HG03565 (cell line): ENCODE measurements around the gene ADIRF.
"Not testable (repeated sequence)": the region's sequence is repeated elsewhere in the genome, so short reads cannot be mapped to it uniquely, and the experiment has no call there.

ENCODE experiments used
- ATAC-seq: cut with Tn5 transposase; IDR thresholded peaks from one replicate; pipeline ENCODE4 v1.9.1; 2021; ENCODE audit warnings: mild to moderate bottlenecking, moderate library complexity; ENCODE audit not compliant: unreplicated experiment

ADIRF gene

GRCh38 chr10:86976362-86977056, 8.2 kb downstream of the ADIRF start:
- ATAC-seq: no peak

GRCh38 chr10:86978457-86978856, 10.2 kb downstream of the ADIRF start:
- not testable (repeated sequence) for ATAC-seq

GRCh38 chr10:86979296-86979818, 11.1 kb downstream of the ADIRF start:
- ATAC-seq: no peak

DNA sequence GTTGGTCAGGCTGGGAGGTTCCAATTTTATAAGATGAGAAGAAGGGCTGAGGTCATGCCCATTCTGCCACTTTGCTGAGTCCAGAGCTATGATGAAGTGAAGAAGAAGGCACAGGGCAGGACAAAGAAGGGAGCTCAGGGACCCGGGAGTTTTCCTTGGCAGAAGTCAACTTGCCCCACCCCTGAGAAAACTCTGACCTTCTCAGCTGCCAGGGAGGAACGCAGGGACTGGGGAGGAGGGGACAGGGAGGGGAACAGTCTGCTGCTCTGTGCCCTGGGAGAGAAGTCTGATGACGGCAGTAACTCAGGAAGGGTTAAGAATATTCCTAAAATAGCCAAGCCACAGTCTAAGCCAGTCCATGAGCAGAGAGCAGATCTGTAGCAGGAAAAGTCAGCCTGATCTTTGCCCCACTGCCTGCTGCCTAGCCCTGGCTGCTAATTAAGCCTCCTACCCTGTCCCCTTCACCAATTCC, 11.7 kb downstream of the ADIRF start:
- no peak for ATAC-seq

DNA sequence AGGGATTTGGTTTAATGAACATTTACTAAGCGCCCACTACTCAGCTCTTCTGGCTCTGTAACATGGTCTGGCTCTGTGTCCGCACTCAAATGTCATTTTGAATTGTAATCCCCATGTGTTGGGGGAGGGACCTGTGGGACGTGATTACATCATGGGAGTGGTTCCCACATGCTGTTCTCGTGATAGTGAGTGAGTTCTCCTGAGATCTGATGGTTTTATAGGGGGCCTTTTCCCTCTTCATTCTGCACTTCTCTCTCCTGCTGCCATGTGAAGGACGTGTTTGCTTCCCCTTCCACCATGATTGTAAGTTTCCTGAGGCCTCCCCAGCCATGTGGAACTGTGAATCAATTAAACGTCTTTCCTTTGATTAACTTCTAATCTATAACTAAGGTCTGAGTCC, 12.7 kb downstream of the ADIRF start:
- ATAC-seq: not testable (repeated sequence)

DNA sequence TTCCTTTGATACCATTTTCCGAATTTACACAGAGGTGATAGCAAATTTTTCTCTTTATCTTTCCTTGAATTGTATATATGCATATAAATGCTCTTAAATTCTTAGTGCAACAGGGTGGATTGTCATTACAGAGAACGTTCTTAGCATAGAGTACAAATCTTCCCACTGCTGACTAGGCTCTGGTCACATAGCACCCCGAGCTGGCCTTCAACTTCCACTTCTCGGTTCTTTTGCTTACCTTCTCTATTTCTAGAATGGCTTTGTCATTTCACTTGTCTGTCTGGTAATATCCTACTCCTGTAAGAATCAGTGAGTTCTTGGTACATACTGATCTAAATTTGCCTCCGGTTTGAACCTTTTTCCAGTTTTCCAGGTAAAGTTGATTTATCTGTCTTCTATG, 13.4 kb downstream of the ADIRF start:
- no peak for ATAC-seq

GRCh38 chr10:86984498-86984897, 16.2 kb downstream of the ADIRF start:
- not testable (repeated sequence) for ATAC-seq

DNA sequence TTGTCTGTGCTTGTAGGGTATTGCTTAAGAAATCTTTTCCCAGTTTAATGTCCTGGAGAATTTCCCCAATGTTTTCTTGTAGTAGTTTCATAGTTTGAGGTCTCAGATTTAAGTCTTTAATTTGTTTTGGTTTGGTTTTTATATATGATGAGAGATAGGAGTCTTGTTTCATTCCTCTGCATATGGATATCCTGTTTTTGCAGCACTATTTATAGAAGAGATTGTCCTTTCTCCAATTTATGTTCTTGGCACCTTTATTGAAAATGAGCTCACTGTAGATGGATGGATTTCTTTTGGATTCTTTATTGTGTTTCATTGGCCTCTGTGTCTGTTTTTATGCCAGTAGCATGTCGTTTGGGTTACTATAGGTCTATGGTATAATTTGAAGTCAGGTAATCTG, 20.2 kb downstream of the ADIRF start:
- no peak for ATAC-seq

GRCh38 chr10:86991362-86991761, 23.1 kb downstream of the ADIRF start:
- not testable (repeated sequence) for ATAC-seq

GRCh38 chr10:86992456-86992855, 24.2 kb downstream of the ADIRF start:
- no peak for ATAC-seq

DNA sequence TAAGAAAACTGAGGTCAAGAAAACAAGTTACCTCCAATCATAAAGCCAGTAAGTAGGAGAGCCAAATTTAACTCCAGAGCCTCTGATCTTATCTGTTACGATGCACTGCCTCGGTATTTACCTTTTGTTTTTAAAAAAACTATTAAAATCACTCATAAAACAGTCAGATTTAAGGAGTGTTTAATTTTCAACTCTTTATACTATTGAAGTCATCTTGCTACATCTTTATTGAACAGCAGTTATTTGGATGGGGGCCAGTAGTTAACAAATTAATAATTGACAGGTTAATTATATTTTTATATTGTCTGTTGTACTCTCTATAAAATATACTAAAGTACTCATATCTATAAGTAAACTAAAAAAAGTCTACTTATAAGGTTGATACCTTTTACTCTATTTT, 24.6 kb downstream of the ADIRF start:
- ATAC-seq: no peak

- ATAC-seq: not testable (repeated sequence)
Measured at GRCh38 chr10:86999802-87000403, 31.6 kb downstream of the ADIRF start.

DNA sequence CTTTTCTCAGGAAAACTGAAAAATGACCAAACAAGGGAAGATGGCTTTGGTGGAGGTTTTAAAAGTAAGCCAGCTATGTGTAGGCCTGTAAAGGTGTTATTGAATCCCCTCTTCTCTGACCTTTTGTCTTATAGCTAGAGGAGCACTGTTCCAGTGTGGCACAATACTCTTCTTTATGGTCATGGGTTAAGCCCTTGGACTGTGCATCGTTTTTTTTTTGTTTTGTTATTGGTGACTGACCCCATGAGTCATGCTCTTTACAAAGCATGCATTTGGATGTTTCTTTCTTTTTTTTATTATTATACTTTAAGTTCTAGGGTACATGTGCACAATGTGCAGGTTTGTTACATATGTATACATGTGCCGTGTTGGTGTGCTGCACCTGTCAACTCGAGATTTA, 32.2 kb downstream of the ADIRF start:
- no peak for ATAC-seq

- not testable (repeated sequence) for ATAC-seq
Measured at GRCh38 chr10:87007124-87007523, 38.8 kb downstream of the ADIRF start.

- ATAC-seq: not testable (repeated sequence)
Measured at GRCh38 chr10:87007674-87008073, 39.4 kb downstream of the ADIRF start.

GRCh38 chr10:87008303-87008702, 40.0 kb downstream of the ADIRF start:
- not testable (repeated sequence) for ATAC-seq

DNA sequence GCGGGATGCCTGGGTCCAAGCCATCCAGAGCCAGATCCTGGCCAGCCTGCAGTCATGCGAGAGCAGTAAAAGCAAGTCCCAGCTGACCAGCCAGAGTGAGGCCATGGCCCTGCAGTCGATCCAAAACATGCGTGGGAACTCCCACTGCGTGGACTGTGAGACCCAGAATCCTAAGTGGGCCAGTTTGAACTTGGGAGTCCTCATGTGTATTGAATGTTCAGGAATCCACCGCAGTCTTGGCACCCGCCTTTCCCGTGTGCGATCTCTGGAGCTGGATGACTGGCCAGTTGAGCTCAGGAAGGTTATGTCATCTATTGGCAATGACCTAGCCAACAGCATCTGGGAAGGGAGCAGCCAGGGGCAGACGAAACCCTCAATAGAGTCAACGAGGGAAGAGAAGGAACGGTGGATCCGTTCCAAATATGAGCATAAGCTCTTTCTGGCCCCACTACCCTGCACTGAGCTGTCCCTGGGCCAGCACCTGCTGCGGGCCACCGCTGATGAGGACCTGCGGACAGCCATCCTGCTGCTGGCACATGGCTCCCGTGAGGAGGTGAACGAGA, 40.9 kb downstream of the ADIRF start:
- ATAC-seq: not testable (repeated sequence)

- ATAC-seq: not testable (repeated sequence)
Measured at GRCh38 chr10:87013528-87013927, 45.2 kb downstream of the ADIRF start.

DNA sequence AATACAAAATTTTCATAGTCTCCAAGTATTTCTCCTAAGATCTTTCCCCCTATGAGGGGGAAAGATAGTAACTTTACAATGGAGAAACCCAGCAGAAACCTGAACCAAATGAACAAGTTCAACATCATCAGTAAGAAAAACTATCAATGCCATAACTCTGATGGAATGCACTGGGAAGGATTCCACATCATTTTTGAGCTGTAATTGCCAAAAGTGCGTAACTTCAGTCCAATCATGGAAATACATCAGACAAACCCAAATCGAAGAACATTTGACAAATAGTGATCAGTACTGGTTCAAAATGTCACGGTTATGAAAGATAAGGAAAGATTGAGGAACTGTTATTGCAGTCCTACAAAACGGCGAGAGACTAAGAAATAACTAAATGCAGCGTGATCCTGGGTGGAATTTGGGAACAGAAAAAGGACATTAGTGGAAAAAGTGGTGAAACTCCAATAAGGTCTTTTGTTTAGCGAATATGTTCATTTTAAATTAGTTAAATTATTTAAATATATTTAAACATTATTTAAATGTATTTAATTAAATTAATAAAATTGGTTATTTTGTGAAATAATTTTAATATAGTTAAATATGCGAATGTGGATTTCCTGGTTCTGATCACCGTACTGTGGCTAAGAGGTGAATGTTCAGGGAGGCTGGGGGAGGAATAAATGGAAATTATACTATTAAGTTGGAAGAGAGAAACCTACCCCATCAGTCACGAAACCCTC, 46.9 kb downstream of the ADIRF start:
- not testable (repeated sequence) for ATAC-seq

GRCh38 chr10:87018127-87018526, 49.8 kb downstream of the ADIRF start:
- not testable (repeated sequence) for ATAC-seq

- not testable (repeated sequence) for ATAC-seq
Measured at GRCh38 chr10:87019066-87019465, 50.8 kb downstream of the ADIRF start.
